Psoas muscle (tissue), 8 donors: ENCODE results near the gene ZNF774. TPM values are rescaled to one million over a fixed set of nuclear protein-coding genes. Genes with fewer than 3 reads are reported as not detected.

ENCODE experiments used
- ATAC-seq, 4 donors: fragments of 200-7000 bp; cut with Tn5 transposase; one replicate each; pipeline ENCODE4 v1.9.1; 2020; ENCODE audit warnings: moderate library complexity in 3 of 4, mild to moderate bottlenecking in 2 of 4
- DNase-seq, 2 donors: peaks; one replicate each; pipeline ENCODE4 v3.0.0-alpha.2; 2020
- H3K27ac ChIP-seq: fragments of 200-600 bp; one replicate; pipeline ENCODE4 v1.8.0; 2022
- H3K27me3 ChIP-seq, 3 donors: fragments of 200-600 bp in 1 of 3; one replicate each; pipeline versions ENCODE4 v1.6.1 to v1.8.0; 2013 to 2022; ENCODE audit warnings: low read length in 2 of 3, mild to moderate bottlenecking in 2 of 3, moderate library complexity in 1 of 3; ENCODE audit not compliant: insufficient read depth in 3 of 3
- H3K36me3 ChIP-seq, 2 donors: fragments of 200-600 bp in 1 of 2; one replicate each; pipeline versions ENCODE4 v1.6.1 to v1.8.0; 2013 to 2022; ENCODE audit warnings: low read depth in 1 of 2, mild to moderate bottlenecking in 1 of 2, moderate library complexity in 1 of 2; ENCODE audit not compliant: insufficient read depth in 1 of 2
- H3K4me1 ChIP-seq: fragments of 200-600 bp; one replicate; pipeline ENCODE4 v1.8.0; 2022
- H3K4me3 ChIP-seq: fragments of 200-600 bp; one replicate; pipeline ENCODE4 v1.8.0; 2022; ENCODE audit warnings: mild to moderate bottlenecking
- H3K9me3 ChIP-seq: fragments of 200-600 bp; one replicate; pipeline ENCODE4 v1.8.0; 2022
- WGBS, 3 donors: extraction: QIAGEN DNeasy Blood & Tissue Kit; methylation state at CpG; one replicate each; pipeline versions ENCODE4 v1.1.6 to v1.1.7; 2013; 5-methylcytosine and 5-hydroxymethylcytosine counted together
- intact Hi-C, 2 donors: fragments of 100-400 bp; cut with DNase I; formaldehyde crosslinking; loops; one replicate each; pipeline versions ENCODE4 v1.11.0 to v1.14.2; 2022
- polyA plus RNA-seq, 3 donors: library from polyadenylated mRNA; stranded (reverse); fragments of 200-250 nt; gene quantifications; one replicate each; pipeline ENCODE4 v1.2.3, GENCODE V29; 2013
- total RNA-seq, 4 donors: library from RNA; stranded (reverse); fragmentation: NEBNext Ultra II Directional in 2 of 4; extraction: Animal tissue kit (Norgen Biotek cat#: 25700) in 2 of 4; gene quantifications; one replicate each; pipeline versions ENCODE4 v1.2.1 to v1.2.4, GENCODE V29; 2021 to 2023
- TF ChIP-seq, protein P1 (sequence below): fragments of 200-600 bp; IDR thresholded peaks from one replicate; pipeline ENCODE4 v1.8.0; 2022; ENCODE audit warnings: antibody characterized with exemption
- donor health status: healthy with polysubstance abuse.
- donor health status: DM: no; HTN: no; CAD: no; lungs with moderate emphysema.
- donor health status: Bipolar disorder and iron deficiency.
- donor health status: healthy.
- donor health status: DM: yes; HTN: yes; CAD: no.
- donor health status: DM: no; HTN: no; CAD: no.
- donor health status: DM: no; HTN: no; CAD: no.
- donor health status: DM: yes; HTN: yes; CAD: no.

ZNF774 gene
- total and polyA plus RNA-seq, 7 donors: 2.8 to 19.6 (median 7.9) TPM

- H3K9me3 ChIP-seq: no peaks in the 10 kb centered on the region
- intact Hi-C loops: no loop called here
- no peak for ATAC-seq
- no peak for DNase-seq
- no peaks in the 10 kb centered on the region for H3K4me1 ChIP-seq
- no peak overlapping the region for H3K27ac ChIP-seq
- TF ChIP-seq, protein P1, sequence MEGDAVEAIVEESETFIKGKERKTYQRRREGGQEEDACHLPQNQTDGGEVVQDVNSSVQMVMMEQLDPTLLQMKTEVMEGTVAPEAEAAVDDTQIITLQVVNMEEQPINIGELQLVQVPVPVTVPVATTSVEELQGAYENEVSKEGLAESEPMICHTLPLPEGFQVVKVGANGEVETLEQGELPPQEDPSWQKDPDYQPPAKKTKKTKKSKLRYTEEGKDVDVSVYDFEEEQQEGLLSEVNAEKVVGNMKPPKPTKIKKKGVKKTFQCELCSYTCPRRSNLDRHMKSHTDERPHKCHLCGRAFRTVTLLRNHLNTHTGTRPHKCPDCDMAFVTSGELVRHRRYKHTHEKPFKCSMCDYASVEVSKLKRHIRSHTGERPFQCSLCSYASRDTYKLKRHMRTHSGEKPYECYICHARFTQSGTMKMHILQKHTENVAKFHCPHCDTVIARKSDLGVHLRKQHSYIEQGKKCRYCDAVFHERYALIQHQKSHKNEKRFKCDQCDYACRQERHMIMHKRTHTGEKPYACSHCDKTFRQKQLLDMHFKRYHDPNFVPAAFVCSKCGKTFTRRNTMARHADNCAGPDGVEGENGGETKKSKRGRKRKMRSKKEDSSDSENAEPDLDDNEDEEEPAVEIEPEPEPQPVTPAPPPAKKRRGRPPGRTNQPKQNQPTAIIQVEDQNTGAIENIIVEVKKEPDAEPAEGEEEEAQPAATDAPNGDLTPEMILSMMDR: no peak
- H3K27me3 ChIP-seq: no peaks in the 10 kb centered on the region
- H3K4me3 ChIP-seq: no peak overlapping the region
- no peaks in the 10 kb centered on the region for H3K36me3 ChIP-seq
Measured at GRCh38 chr15:90381515-90381914, 29.4 kb downstream of the ZNF774 start.

DNA sequence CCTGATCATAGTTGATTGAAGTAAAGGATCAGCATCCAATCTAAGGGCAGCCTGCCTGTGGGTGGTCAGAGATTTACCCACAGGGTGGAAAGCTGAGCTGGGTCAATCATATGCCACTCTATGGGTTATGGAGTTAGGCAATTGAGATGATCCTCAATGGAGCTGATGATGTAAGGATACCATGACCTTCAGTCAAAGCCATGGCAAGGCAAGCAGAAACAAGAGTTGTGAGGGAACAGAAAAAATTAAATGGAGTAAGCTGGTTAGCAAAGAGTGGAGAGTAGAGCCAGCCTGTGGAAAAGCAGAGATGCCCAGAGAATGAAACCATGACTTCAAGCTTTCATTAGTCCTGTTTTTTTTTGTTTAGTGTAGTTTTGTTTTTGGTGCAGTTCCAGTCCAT is 30.2 kb downstream of the ZNF774 start:
- no peaks in the 10 kb centered on the region for H3K27me3 ChIP-seq
- H3K4me1 ChIP-seq: peaks cover 1% of the 10 kb centered on the region
- intact Hi-C loops: no loop called here
- H3K9me3 ChIP-seq: no peaks in the 10 kb centered on the region
- no peaks in the 10 kb centered on the region for H3K36me3 ChIP-seq
- ATAC-seq (peak in 3 of 4 donors; percentile 28 to 58 (median 57)), DNase-seq (no peak)
- H3K4me3 ChIP-seq: no peak overlapping the region
- TF ChIP-seq, protein P1: peak; percentile 5
- H3K27ac ChIP-seq: no peak overlapping the region

GRCh38 chr15:90386221-90386620 is 34.1 kb downstream of the ZNF774 start:
- H3K9me3 ChIP-seq: no peaks in the 10 kb centered on the region
- no peaks in the 10 kb centered on the region for H3K27me3 ChIP-seq
- intact Hi-C loops: loop anchor here in 1 of 2 donors (5.0 kb wide), 1 partner anchor 36 kb away; no protein-coding TSS in a partner anchor
- ATAC-seq (no peak), DNase-seq (no peak)
- H3K36me3 ChIP-seq: peaks cover 4 to 9% of the 10 kb centered on the region in 2 donors
- WGBS, 3 donors: 54 to 61% (median 56%) methylated on average over 2 of the region's 2 CpGs
- H3K4me3 ChIP-seq: no peak overlapping the region
- H3K4me1 ChIP-seq: peaks cover 23% of the 10 kb centered on the region
- TF ChIP-seq, protein P1: no peak
- no peak overlapping the region for H3K27ac ChIP-seq

DNA sequence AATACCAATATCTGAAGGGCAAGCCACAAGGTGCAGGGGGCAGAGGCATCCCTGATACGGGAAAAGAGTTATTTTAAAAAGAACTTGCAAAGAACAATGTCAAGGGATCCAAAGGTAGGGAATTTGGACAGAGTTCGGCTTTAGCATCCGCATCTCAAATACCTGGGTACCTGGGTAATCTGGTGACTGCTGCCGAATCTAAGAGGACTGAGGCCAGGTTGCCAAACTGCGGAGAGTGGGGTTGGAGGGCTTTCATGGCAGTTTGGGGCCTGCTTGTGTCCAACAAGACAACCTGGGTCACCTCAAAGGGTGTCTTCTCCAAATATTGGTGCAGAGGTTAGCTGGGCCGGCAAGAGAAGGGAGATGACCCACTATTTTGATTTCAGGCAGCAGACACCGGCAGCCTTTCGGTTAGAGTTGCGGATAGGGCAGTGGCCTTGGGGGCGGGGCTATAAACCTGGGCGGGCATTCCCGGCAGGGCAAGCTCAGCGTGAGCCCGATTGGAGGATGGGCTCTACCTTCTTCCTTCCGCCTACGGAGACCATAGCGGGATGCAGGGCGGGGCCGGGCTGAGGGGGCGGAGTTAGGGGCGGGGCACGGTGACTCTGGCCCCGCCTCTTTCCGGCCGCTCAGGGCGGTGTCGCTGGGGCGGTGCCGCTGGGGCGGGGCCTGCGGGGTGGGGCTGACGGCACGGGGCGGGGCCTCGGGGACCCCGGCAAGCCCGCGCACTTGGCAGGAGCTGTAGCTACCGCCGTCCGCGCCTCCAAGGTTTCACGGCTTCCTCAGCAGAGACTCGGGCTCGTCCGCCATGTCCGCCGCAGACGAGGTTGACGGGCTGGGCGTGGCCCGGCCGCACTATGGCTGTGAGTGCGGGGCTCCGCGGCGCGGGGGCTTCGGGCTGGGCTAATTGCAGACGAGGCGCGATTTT is 35.7 kb downstream of the ZNF774 start, which contains the start of gene IQGAP1:
IQGAP1 (plus strand) TSS at position 709 of the 928 bp plus-strand sequence; CDS start at position 809, 100 bp downstream.
- DNase-seq: peak; percentile 97 to 99
- 6 to 7% (median 6%) methylated on average over 54 to 62 of the region's 62 CpGs for WGBS, 3 donors

More for the DNA sequence above, 35.7 kb downstream of the ZNF774 start, which contains the start of gene IQGAP1:
- peak; percentile 92 to 97 (median 96) for ATAC-seq
- TF ChIP-seq, protein P1: no peak
- H3K9me3 ChIP-seq: no peaks in the 10 kb centered on the region
- peak within 1 kb of the TSS; percentile 96 for H3K27ac ChIP-seq
- peaks cover 39% of the 10 kb centered on the region for H3K4me1 ChIP-seq
- H3K27me3 ChIP-seq: no peaks in the 10 kb centered on the region
- peaks cover 4 to 17% of the 10 kb centered on the region in 2 donors for H3K36me3 ChIP-seq
- peak within 1 kb of the TSS; percentile 77 for H3K4me3 ChIP-seq
- intact Hi-C loops: loop anchor here in 1 of 2 donors (5.0 kb wide), 1 partner anchor 35 kb away; no protein-coding TSS in a partner anchor
